PFSK-1 (cell line): ENCODE measurements around the gene SUPT5H.

Experiments
- POLR2AphosphoS5 ChIP-seq: IDR thresholded peaks from 2 replicates; pipeline ENCODE4 v1.6.1; 2012; ENCODE audit warnings: low read depth, mild to moderate bottlenecking, control low read depth, low read length, moderate library complexity
- SIN3A ChIP-seq: IDR thresholded peaks from 2 replicates; pipeline ENCODE4 v1.6.1; 2012; ENCODE audit warnings: mild to moderate bottlenecking, low read length, moderate library complexity, borderline replicate concordance; ENCODE audit not compliant: insufficient read depth
- TAF1 ChIP-seq: IDR thresholded peaks from 2 replicates; pipeline ENCODE4 v1.6.1; 2012; ENCODE audit warnings: low read length, control low read depth, borderline replicate concordance; ENCODE audit not compliant: insufficient read depth
- TF ChIP-seq, protein P1 (sequence below), 2 experiments: IDR thresholded peaks; 2 replicates each; pipeline versions ENCODE4 v1.6.1 to v1.8.0; 2011 to 2012; ENCODE audit warnings: low read depth in 2 of 2, low read length in 2 of 2, control low read depth in 1 of 2, inconsistent platforms in 1 of 2, mild to moderate bottlenecking in 1 of 2, moderate library complexity in 1 of 2; ENCODE audit not compliant: insufficient read depth in 1 of 2

GRCh38 chr19:39481676-39482075, 36.3 kb downstream of the SUPT5H start:
- TF ChIP-seq POLR2AphosphoS5 (no peak), TAF1 (no peak), SIN3A (no peak)
- TF ChIP-seq, protein P1, sequence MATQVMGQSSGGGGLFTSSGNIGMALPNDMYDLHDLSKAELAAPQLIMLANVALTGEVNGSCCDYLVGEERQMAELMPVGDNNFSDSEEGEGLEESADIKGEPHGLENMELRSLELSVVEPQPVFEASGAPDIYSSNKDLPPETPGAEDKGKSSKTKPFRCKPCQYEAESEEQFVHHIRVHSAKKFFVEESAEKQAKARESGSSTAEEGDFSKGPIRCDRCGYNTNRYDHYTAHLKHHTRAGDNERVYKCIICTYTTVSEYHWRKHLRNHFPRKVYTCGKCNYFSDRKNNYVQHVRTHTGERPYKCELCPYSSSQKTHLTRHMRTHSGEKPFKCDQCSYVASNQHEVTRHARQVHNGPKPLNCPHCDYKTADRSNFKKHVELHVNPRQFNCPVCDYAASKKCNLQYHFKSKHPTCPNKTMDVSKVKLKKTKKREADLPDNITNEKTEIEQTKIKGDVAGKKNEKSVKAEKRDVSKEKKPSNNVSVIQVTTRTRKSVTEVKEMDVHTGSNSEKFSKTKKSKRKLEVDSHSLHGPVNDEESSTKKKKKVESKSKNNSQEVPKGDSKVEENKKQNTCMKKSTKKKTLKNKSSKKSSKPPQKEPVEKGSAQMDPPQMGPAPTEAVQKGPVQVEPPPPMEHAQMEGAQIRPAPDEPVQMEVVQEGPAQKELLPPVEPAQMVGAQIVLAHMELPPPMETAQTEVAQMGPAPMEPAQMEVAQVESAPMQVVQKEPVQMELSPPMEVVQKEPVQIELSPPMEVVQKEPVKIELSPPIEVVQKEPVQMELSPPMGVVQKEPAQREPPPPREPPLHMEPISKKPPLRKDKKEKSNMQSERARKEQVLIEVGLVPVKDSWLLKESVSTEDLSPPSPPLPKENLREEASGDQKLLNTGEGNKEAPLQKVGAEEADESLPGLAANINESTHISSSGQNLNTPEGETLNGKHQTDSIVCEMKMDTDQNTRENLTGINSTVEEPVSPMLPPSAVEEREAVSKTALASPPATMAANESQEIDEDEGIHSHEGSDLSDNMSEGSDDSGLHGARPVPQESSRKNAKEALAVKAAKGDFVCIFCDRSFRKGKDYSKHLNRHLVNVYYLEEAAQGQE (IDR thresholded peaks at IDR 0.05; ENCODE audit: insufficient read depth in 1 of 2, low read depth in 2 of 2, low read length in 2 of 2) = no peak
